C1 segment of cervical spinal cord (tissue), 14 donors: Measurements from ENCODE around the gene ARHGAP29.
A peak's percentile ranks its signal among the peaks of the same experiment; 100 is the strongest.

Source experiments
- DNase-seq, 14 donors: peaks; one replicate each; lab custom pipeline; 2025; lab: John Stamatoyannopoulos, UW

Gene ARHGAP29

GRCh38 chr1:94265011-94265422 lies 27.6 kb upstream of the ARHGAP29 start:
- no peak for DNase-seq

GRCh38 chr1:94260635-94261387 lies 23.4 kb upstream of the ARHGAP29 start:
- DNase-seq: no peak

- no peak for DNase-seq
These were observed 22.4 kb upstream of the ARHGAP29 start for GRCh38 chr1:94259635-94260289.

- peak in 1 of 14 donors; percentile 7 for DNase-seq
These were observed 21.5 kb upstream of the ARHGAP29 start for GRCh38 chr1:94258873-94259331.

- no peak for DNase-seq
These were observed 20.1 kb upstream of the ARHGAP29 start for GRCh38 chr1:94257444-94257843.

GRCh38 chr1:94255476-94255875 lies 18.1 kb upstream of the ARHGAP29 start:
- DNase-seq: no peak

- DNase-seq: no peak
These were observed 16.9 kb upstream of the ARHGAP29 start for GRCh38 chr1:94254073-94254810.

GRCh38 chr1:94253456-94254017 lies 16.2 kb upstream of the ARHGAP29 start:
- DNase-seq: no peak

- no peak for DNase-seq
These were observed 13.0 kb upstream of the ARHGAP29 start for GRCh38 chr1:94250341-94250740.

GRCh38 chr1:94248956-94249688 lies 11.7 kb upstream of the ARHGAP29 start:
- DNase-seq: no peak

GRCh38 chr1:94247138-94248094 lies 10.0 kb upstream of the ARHGAP29 start:
- peak in 3 of 14 donors; percentile 3 to 62 (median 8) for DNase-seq

GRCh38 chr1:94246692-94247137 lies 9.3 kb upstream of the ARHGAP29 start:
- DNase-seq: peak in 1 of 14 donors; percentile 62

- DNase-seq: peak in 1 of 14 donors; percentile 39
These were observed 8.5 kb upstream of the ARHGAP29 start for GRCh38 chr1:94245747-94246438.

GRCh38 chr1:94244816-94245215 lies 7.4 kb upstream of the ARHGAP29 start:
- DNase-seq: no peak

GRCh38 chr1:94243665-94244064 lies 6.3 kb upstream of the ARHGAP29 start:
- DNase-seq: no peak

GRCh38 chr1:94240822-94241221 lies 3.4 kb upstream of the ARHGAP29 start:
- DNase-seq: peak in 1 of 14 donors; percentile 2

- DNase-seq: no peak
These were observed 2.4 kb upstream of the ARHGAP29 start for GRCh38 chr1:94239796-94240195.

- DNase-seq: no peak
These were observed 1.7 kb upstream of the ARHGAP29 start for GRCh38 chr1:94239051-94239450.

GRCh38 chr1:94236630-94237290 lies 624 bp downstream of the ARHGAP29 start:
- peak in 1 of 14 donors; percentile 73 for DNase-seq
